Measurements from ENCODE around the gene CYLD. TPM values are rescaled to one million over a fixed set of nuclear protein-coding genes. Genes with fewer than 3 reads are reported as not detected.
A peak's percentile ranks its signal among the peaks of the same experiment; 100 is the strongest.

The CYLD gene
- total RNA-seq, 1 donor from 2014 or later = 51.2 TPM

GRCh38 chr16:50711862-50712559 is 29.9 kb upstream of the CYLD start:
- DNase-seq = peak; percentile 59

- DNase-seq = no peak
Measured at GRCh38 chr16:50712560-50712898, 29.4 kb upstream of the CYLD start.

- no peak for DNase-seq
Measured at GRCh38 chr16:50712956-50713355, 28.9 kb upstream of the CYLD start.

- no peak for DNase-seq
Measured at GRCh38 chr16:50717091-50717490, 24.8 kb upstream of the CYLD start.

- no peak for DNase-seq
Measured at GRCh38 chr16:50717494-50717893, 24.4 kb upstream of the CYLD start.

- DNase-seq = no peak
Measured at GRCh38 chr16:50718061-50718760, 23.7 kb upstream of the CYLD start.

GRCh38 chr16:50718761-50719400 is 23.0 kb upstream of the CYLD start:
- no peak for DNase-seq

- DNase-seq = no peak
Measured at GRCh38 chr16:50719401-50720337, 22.2 kb upstream of the CYLD start.

- DNase-seq = no peak
Measured at GRCh38 chr16:50721549-50722404, 20.1 kb upstream of the CYLD start.

GRCh38 chr16:50722405-50722737 is 19.5 kb upstream of the CYLD start:
- no peak for DNase-seq

- no peak for DNase-seq
Measured at GRCh38 chr16:50722960-50723359, 18.9 kb upstream of the CYLD start.

GRCh38 chr16:50724306-50724705 is 17.6 kb upstream of the CYLD start:
- no peak for DNase-seq

- DNase-seq = no peak
Measured at GRCh38 chr16:50731130-50731988, 10.5 kb upstream of the CYLD start.

GRCh38 chr16:50731989-50732832 is 9.7 kb upstream of the CYLD start:
- no peak for DNase-seq

- DNase-seq = no peak
Measured at GRCh38 chr16:50733468-50733867, 8.4 kb upstream of the CYLD start.

GRCh38 chr16:50735629-50736122 is 6.2 kb upstream of the CYLD start:
- no peak for DNase-seq

- no peak for DNase-seq
Measured at GRCh38 chr16:50736448-50736847, 5.4 kb upstream of the CYLD start.

GRCh38 chr16:50737420-50737959 is 4.4 kb upstream of the CYLD start:
- DNase-seq = no peak

- DNase-seq = no peak
Measured at GRCh38 chr16:50739031-50739430, 2.9 kb upstream of the CYLD start.

Measured in occipital lobe (tissue), 2 donors.